A549 (cell line): ENCODE data around the gene PLEKHS1. TPM values are rescaled to one million over a fixed set of nuclear protein-coding genes. Genes with fewer than 3 reads are reported as not detected.

Source experiments
- ATAC-seq, 2 experiments: fragments of 200-7000 bp in 1 of 2; fragments of >200 bp in 1 of 2; cut with Nextera tagmentation in 1 of 2; cut with Tn5 transposase in 1 of 2; 3 replicates each; pipeline versions ENCODE4 v1.8.0 to v1.9.1; 2018 to 2020; ENCODE audit warnings: mild to moderate bottlenecking in 1 of 2, moderate library complexity in 1 of 2
- CTCF ChIA-PET: fragments of 300-600 bp; sonication (Branson Sonifier 250); formaldehyde crosslinking; extraction: SDS; loops from one replicate; lab custom pipeline; 2021; ENCODE audit warnings: antibody characterized with exemption, inconsistent platforms; lab: Yijun Ruan, JAX
- POLR2A ChIA-PET: fragments of 350-600 bp; formaldehyde crosslinking; extraction: SDS; loops from one replicate; lab custom pipeline; 2021; ENCODE audit warnings: antibody characterized with exemption, inconsistent platforms; lab: Yijun Ruan, JAX
- DNase-seq, 2 experiments: peaks; one replicate each; pipeline versions ENCODE4 v3.0.0 to v3.0.0-alpha.2; 2011 to 2016; ENCODE audit warnings: low read depth in 1 of 2, low spot score in 1 of 2
- FAIRE-seq: peaks from 2 replicates; lab custom pipeline; 2011; peaks lifted over from hg19 to GRCh38; lab: Jason Lieb, UNC
- H3K27ac ChIP-seq, 2 experiments: fragments of >200 bp; sonication (Bioruptor Twin); formaldehyde crosslinking; 3 replicates each; pipeline ENCODE4 v1.5.1; 2016 to 2017
- H3K4me1 ChIP-seq: fragments of >200 bp; sonication (Bioruptor Twin); formaldehyde crosslinking; 3 replicates; pipeline ENCODE4 v1.6.1; 2016
- H3K4me2 ChIP-seq: fragments of >200 bp; sonication (Bioruptor Twin); formaldehyde crosslinking; 3 replicates; pipeline ENCODE4 v1.6.1; 2016
- H3K4me3 ChIP-seq: fragments of >200 bp; sonication (Bioruptor Twin); formaldehyde crosslinking; 3 replicates; pipeline ENCODE4 v1.5.1; 2016
- H3K9me3 ChIP-seq: fragments of >200 bp; sonication (Bioruptor Twin); formaldehyde crosslinking; 3 replicates; pipeline ENCODE4 v1.6.1; 2016
- BHLHE40 ChIP-seq: IDR thresholded peaks from 2 replicates; pipeline ENCODE4 v1.6.1; 2012; ENCODE audit warnings: low read depth, low read length, inconsistent platforms
- CBX8 ChIP-seq: fragments of 200-600 bp; sonication (generic); IDR thresholded peaks from 2 replicates; pipeline ENCODE4 v1.6.1; 2016
- FOSB ChIP-seq: fragments of 250-450 bp; sonication (Bioruptor Pico); IDR thresholded peaks from 2 replicates; pipeline ENCODE4 v1.5.0; 2020; ENCODE audit warnings: mild to moderate bottlenecking, moderate library complexity
- FOSL2 ChIP-seq, 2 experiments: fragments of 450-650 bp in 1 of 2; fragments of >200 bp in 1 of 2; sonication (Bioruptor Twin) in 1 of 2; formaldehyde crosslinking; IDR thresholded peaks; 2 replicates each; pipeline versions ENCODE4 v1.5.0 to v1.6.1; 2016 to 2020; ENCODE audit warnings: mild to moderate bottlenecking in 1 of 2, moderate library complexity in 1 of 2
- HDAC2 ChIP-seq: fragments of 200-600 bp; sonication (generic); IDR thresholded peaks from 2 replicates; pipeline ENCODE4 v1.6.1; 2016
- HEYL ChIP-seq: fragments of 250-450 bp; sonication (Bioruptor Pico); IDR thresholded peaks from 2 replicates; pipeline ENCODE4 v1.8.0; 2021; ENCODE audit warnings: mild to moderate bottlenecking, moderate library complexity
- HOXB13 ChIP-seq: fragments of 250-450 bp; sonication (Bioruptor Pico); IDR thresholded peaks from 2 replicates; pipeline ENCODE4 v1.5.0; 2020; ENCODE audit warnings: low read depth, mild to moderate bottlenecking, moderate library complexity
- HOXB5 ChIP-seq: fragments of 250-450 bp; sonication (Bioruptor Pico); IDR thresholded peaks from 2 replicates; pipeline ENCODE4 v1.5.0; 2020; ENCODE audit warnings: mild to moderate bottlenecking, moderate library complexity
- KDM5A ChIP-seq: fragments of 200-600 bp; sonication (generic); IDR thresholded peaks from 2 replicates; pipeline ENCODE4 v1.6.1; 2016; ENCODE audit warnings: antibody characterized with exemption, mild to moderate bottlenecking
- MAFK ChIP-seq: fragments of 450-650 bp; IDR thresholded peaks from 2 replicates; pipeline ENCODE4 v1.6.1; 2014; ENCODE audit not compliant: partially characterized antibody
- MAZ ChIP-seq: fragments of 150-350 bp; IDR thresholded peaks from 2 replicates; pipeline ENCODE4 v1.6.1; 2014; ENCODE audit warnings: antibody characterized with exemption, low read depth, low read length, borderline replicate concordance
- NR3C1 ChIP-seq: fragments of >200 bp; sonication (Bioruptor Twin); formaldehyde crosslinking; IDR thresholded peaks from 3 replicates; pipeline ENCODE4 v1.6.1; 2017
- RCOR1 ChIP-seq: fragments of 150-350 bp; IDR thresholded peaks from 2 replicates; pipeline ENCODE4 v1.6.1; 2014; ENCODE audit warnings: antibody characterized with exemption, low read length, low read depth
- RFX5 ChIP-seq: fragments of 450-650 bp; IDR thresholded peaks from 2 replicates; pipeline ENCODE4 v1.7.1; 2014; ENCODE audit warnings: antibody characterized with exemption, mild to moderate bottlenecking, moderate library complexity
- RNF2 ChIP-seq: fragments of 200-600 bp; sonication (generic); IDR thresholded peaks from 2 replicates; pipeline ENCODE4 v1.6.1; 2016; ENCODE audit warnings: low read depth, mild to moderate bottlenecking, antibody characterized with exemption, moderate library complexity, borderline replicate concordance
- SMC3 ChIP-seq: fragments of >200 bp; sonication (Bioruptor Twin); formaldehyde crosslinking; IDR thresholded peaks from 3 replicates; pipeline ENCODE4 v1.6.1; 2018; ENCODE audit warnings: inconsistent platforms
- SREBF2 ChIP-seq: fragments of 450-650 bp; IDR thresholded peaks from 2 replicates; pipeline ENCODE4 v1.6.1; 2014; ENCODE audit warnings: mild to moderate bottlenecking, moderate library complexity
- TFCP2L1 ChIP-seq: fragments of 250-450 bp; sonication (Bioruptor Pico); IDR thresholded peaks from 2 replicates; pipeline ENCODE4 v1.5.0; 2021; ENCODE audit warnings: mild to moderate bottlenecking
- ZC3H11A ChIP-seq: fragments of 450-650 bp; IDR thresholded peaks from 2 replicates; pipeline ENCODE4 v1.6.1; 2014; ENCODE audit warnings: antibody characterized with exemption, mild to moderate bottlenecking
- ZNF302 ChIP-seq: fragments of 250-450 bp; sonication (Bioruptor Pico); IDR thresholded peaks from 2 replicates; pipeline ENCODE4 v1.9.0; 2021; ENCODE audit warnings: inconsistent platforms, mild to moderate bottlenecking, moderate library complexity
- ZSCAN20 ChIP-seq: fragments of 250-450 bp; sonication (Bioruptor Pico); IDR thresholded peaks from 2 replicates; pipeline ENCODE4 v1.8.0; 2022; ENCODE audit warnings: mild to moderate bottlenecking, moderate library complexity
- WGBS: methylation state at CpG from one replicate; pipeline ENCODE4 v1.1.6; 2017; ENCODE audit errors: missing lambda C conversion rate; 5-methylcytosine and 5-hydroxymethylcytosine counted together
- polyA plus RNA-seq, 4 experiments: library from polyadenylated mRNA; depleted of rRNA in 3 of 4; stranded (reverse); fragments of >200 nt; fragmentation: RNase III in 1 of 4; extraction: RNeasy Plus Mini Kit Qiagen cat#74134 plus additional on column Dnase treatment in 1 of 4; gene quantifications; 2 replicates in 3 of 4; 3 replicates in 1 of 4; pipeline ENCODE4 v1.2.3, GENCODE V29; 2011 to 2017
- TF ChIP-seq, protein P1 (sequence below): IDR thresholded peaks from 2 replicates; pipeline ENCODE4 v1.6.1; 2012; ENCODE audit warnings: low read depth, borderline replicate concordance
- TF ChIP-seq, protein P2 (sequence below): fragments of >200 bp; sonication (Bioruptor Twin); formaldehyde crosslinking; IDR thresholded peaks from 3 replicates; pipeline ENCODE4 v1.6.1; 2016
- TF ChIP-seq, protein P3 (sequence below): fragments of 150-350 bp; IDR thresholded peaks from 2 replicates; pipeline ENCODE4 v1.6.1; 2014; ENCODE audit warnings: low read depth, mild to moderate bottlenecking, low read length
- TF ChIP-seq, protein P4 (sequence below): fragments of >200 bp; sonication (Bioruptor Twin); formaldehyde crosslinking; IDR thresholded peaks from 2 replicates; pipeline ENCODE4 v1.6.1; 2016

PLEKHS1 gene
- polyA plus RNA-seq, 2 of the 4 experiments (the other 2 are of a cell fraction): 0.03 to 0.05 TPM

DNA sequence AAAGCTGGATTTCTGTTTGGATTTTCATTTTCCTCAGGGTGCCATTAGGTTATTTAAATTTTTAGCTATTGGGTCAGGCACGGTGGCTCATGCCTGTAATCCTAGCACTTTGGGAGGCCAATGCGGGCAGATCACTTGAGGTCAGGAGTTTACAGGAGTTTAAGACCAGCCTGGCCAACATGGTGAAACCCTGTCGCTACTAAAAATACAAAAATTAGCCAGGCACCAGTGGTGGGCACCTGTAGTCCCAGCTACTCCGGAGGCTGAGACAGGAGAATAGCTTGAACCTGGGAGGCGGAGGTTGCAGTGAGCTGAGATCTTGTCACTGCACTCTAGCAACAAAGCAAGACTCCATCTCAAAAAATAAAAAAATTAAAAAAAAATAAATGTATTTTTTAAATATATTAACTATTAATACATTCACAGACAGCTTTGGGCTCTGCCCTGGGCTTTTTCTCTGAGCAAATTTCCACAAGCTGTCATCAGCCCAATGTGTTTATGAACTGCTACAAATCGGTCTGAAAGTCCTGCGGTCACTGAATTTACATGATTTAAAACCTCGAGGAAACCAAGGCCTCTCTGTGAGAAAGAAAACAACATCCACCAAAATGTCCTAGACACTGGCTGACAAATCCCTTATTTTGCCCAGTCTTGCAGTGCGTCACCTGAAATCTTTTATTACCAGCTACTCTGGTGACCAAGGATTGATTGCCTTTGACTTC lies 19.2 kb upstream of the PLEKHS1 start:
- no peak for TF ChIP-seq ZSCAN20 (CRISPR knock-in tag)
- no peak for TF ChIP-seq KDM5A
- no peak for TF ChIP-seq HDAC2
- no peak for TF ChIP-seq CBX8
- TF ChIP-seq, protein P1, sequence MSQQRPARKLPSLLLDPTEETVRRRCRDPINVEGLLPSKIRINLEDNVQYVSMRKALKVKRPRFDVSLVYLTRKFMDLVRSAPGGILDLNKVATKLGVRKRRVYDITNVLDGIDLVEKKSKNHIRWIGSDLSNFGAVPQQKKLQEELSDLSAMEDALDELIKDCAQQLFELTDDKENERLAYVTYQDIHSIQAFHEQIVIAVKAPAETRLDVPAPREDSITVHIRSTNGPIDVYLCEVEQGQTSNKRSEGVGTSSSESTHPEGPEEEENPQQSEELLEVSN: no peak
- no peak for TF ChIP-seq RNF2
- no peak for TF ChIP-seq SMC3
- TF ChIP-seq TFCP2L1 (CRISPR knock-in tag): no peak
- TF ChIP-seq SREBF2: no peak
- no peak for TF ChIP-seq FOSL2 (IDR thresholded peaks at IDR 0.05)
- TF ChIP-seq FOSL2 (CRISPR knock-in tag; IDR thresholded peaks at IDR 0.05): no peak
- TF ChIP-seq RCOR1: no peak
- TF ChIP-seq, protein P2, sequence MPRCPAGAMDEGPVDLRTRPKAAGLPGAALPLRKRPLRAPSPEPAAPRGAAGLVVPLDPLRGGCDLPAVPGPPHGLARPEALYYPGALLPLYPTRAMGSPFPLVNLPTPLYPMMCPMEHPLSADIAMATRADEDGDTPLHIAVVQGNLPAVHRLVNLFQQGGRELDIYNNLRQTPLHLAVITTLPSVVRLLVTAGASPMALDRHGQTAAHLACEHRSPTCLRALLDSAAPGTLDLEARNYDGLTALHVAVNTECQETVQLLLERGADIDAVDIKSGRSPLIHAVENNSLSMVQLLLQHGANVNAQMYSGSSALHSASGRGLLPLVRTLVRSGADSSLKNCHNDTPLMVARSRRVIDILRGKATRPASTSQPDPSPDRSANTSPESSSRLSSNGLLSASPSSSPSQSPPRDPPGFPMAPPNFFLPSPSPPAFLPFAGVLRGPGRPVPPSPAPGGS: no peak
- no peak for TF ChIP-seq HOXB5 (CRISPR knock-in tag)
- no peak for TF ChIP-seq ZNF302 (CRISPR knock-in tag)
- WGBS: 95% methylated on average over 9 of the region's 9 CpGs
- no peak for ATAC-seq
- Histone ChIP-seq H3K9me3 (no peaks in the 10 kb centered on the region), H3K4me2 (no peak overlapping the region), H3K4me1 (peaks cover 13% of the 10 kb centered on the region), H3K4me3 (no peak overlapping the region), H3K27ac (no peak overlapping the region)
- CTCF ChIA-PET: interaction anchor here (1.3 to 2.4 kb wide), 5 partner anchors 14 to 371 kb away, joined by 3 to 6 read pairs (median 5); partner anchors contain the start of gene CASP7
- DNase-seq: no peak
- no peak for FAIRE-seq
- POLR2A ChIA-PET: no interaction called here

DNA sequence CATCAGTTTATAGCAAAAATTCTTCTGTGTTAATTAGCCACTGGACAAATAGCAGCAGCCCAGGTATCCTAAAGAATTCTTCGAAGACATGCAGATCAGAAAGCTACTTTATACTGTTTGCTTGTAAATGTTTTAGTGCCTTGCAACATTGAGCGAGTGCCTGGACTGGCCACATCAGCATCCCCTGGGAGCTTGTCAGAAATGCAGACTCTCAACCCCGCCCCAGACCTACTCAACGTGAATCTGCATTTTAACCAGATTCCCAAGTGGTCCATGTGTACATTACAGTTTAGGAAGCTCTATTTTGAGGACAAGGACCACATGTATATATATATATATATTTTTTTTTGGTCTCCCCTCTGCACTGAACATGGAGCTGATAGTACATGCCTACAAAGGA lies 18.5 kb upstream of the PLEKHS1 start:
- no peak overlapping the region for H3K4me2 ChIP-seq
- H3K27ac ChIP-seq: no peak overlapping the region
- WGBS: 78% methylated on average over 4 of the region's 4 CpGs
- no peak for TF ChIP-seq HEYL (CRISPR knock-in tag)
- ChIA-PET CTCF (interaction anchor here (0.6 to 2.4 kb wide), 5 partner anchors 13 to 463 kb away, joined by 4 to 6 read pairs (median 5); partner anchors contain the start of gene CASP7), POLR2A (interaction anchor here (0.6 kb wide), 1 partner anchor 47 kb away, joined by 3 read pairs; no protein-coding TSS in a partner anchor)
- ATAC-seq (no peak), DNase-seq (no peak), FAIRE-seq (no peak)
- no peaks in the 10 kb centered on the region for H3K9me3 ChIP-seq
- no peak overlapping the region for H3K4me3 ChIP-seq
- peaks cover 13% of the 10 kb centered on the region for H3K4me1 ChIP-seq

DNA sequence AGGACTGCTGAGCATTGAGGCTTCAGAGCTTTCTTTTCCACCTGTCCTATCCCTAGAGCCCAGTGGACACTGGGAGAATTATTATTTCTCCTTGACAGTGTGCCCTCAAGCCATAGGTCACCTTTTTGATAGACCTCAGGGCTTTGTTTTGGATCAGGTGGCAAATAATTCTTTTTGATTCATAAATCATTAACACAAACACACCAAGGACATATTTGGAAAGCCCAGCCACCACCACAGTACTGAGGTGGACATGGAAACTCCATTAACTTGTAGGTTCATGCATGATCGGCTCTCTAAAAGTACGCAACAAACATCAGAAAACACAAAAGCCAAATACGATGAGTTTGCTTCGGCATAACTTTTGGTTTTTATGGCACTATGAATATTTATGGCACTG lies 17.8 kb upstream of the PLEKHS1 start:
- TF ChIP-seq ZSCAN20 (CRISPR knock-in tag): no peak
- TF ChIP-seq, protein P3, sequence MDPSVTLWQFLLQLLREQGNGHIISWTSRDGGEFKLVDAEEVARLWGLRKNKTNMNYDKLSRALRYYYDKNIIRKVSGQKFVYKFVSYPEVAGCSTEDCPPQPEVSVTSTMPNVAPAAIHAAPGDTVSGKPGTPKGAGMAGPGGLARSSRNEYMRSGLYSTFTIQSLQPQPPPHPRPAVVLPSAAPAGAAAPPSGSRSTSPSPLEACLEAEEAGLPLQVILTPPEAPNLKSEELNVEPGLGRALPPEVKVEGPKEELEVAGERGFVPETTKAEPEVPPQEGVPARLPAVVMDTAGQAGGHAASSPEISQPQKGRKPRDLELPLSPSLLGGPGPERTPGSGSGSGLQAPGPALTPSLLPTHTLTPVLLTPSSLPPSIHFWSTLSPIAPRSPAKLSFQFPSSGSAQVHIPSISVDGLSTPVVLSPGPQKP: no peak
- TF ChIP-seq, protein P2: no peak
- TF ChIP-seq KDM5A: no peak
- no peak for TF ChIP-seq MAFK
- no peak for TF ChIP-seq RCOR1
- no peak for TF ChIP-seq FOSB
- no peak for TF ChIP-seq ZC3H11A
- no peak for TF ChIP-seq RFX5
- TF ChIP-seq HOXB13 (CRISPR knock-in tag): no peak
- TF ChIP-seq MAZ: no peak
- TF ChIP-seq BHLHE40: no peak
- no peak for TF ChIP-seq NR3C1
- TF ChIP-seq, protein P4, sequence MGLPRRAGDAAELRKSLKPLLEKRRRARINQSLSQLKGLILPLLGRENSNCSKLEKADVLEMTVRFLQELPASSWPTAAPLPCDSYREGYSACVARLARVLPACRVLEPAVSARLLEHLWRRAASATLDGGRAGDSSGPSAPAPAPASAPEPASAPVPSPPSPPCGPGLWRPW: no peak
- CTCF ChIA-PET: interaction anchor here (1.3 to 2.4 kb wide), 3 partner anchors 12 to 369 kb away, joined by 5 to 6 read pairs (median 5); no protein-coding TSS in a partner anchor
- ATAC-seq (no peak), DNase-seq (no peak), FAIRE-seq (no peak)
- Histone ChIP-seq H3K27ac (no peak overlapping the region), H3K4me1 (peaks cover 13% of the 10 kb centered on the region), H3K4me3 (no peak overlapping the region), H3K9me3 (no peaks in the 10 kb centered on the region), H3K4me2 (no peak overlapping the region)
- 84% methylated on average over 4 of the region's 4 CpGs for WGBS
- POLR2A ChIA-PET: interaction anchor here (0.6 kb wide), 1 partner anchor 46 kb away, joined by 3 read pairs; no protein-coding TSS in a partner anchor
